Measurements from ENCODE around the gene MAST3.
A peak's percentile ranks its signal among the peaks of the same experiment; 100 is the strongest.
"Not testable (repeated sequence)": the region's sequence is repeated elsewhere in the genome, so short reads cannot be mapped to it uniquely, and the experiment has no call there.

The MAST3 gene

GRCh38 chr19:18086590-18087138 lies 10.9 kb upstream of the MAST3 start, which contains the start of gene IL12RB1:
Gene IL12RB1, minus strand, starts transcription at chr19:18086934. Its CDS starts 111 bp downstream, at chr19:18086823.
- DNase-seq (ENCODE audit: low spot score) = no peak

- DNase-seq (ENCODE audit: low spot score) = not testable (repeated sequence)
Measured at GRCh38 chr19:18089096-18089541, 8.5 kb upstream of the MAST3 start.

- no peak for DNase-seq (ENCODE audit: low spot score)
Measured at GRCh38 chr19:18089726-18090125, 7.9 kb upstream of the MAST3 start.

GRCh38 chr19:18090545-18091216 lies 6.9 kb upstream of the MAST3 start:
- DNase-seq (ENCODE audit: low spot score) = no peak

GRCh38 chr19:18091217-18091608 lies 6.4 kb upstream of the MAST3 start:
- DNase-seq (ENCODE audit: low spot score) = no peak

GRCh38 chr19:18093439-18094161 lies 4.0 kb upstream of the MAST3 start:
- DNase-seq (ENCODE audit: low spot score) = peak; percentile 52

GRCh38 chr19:18096258-18096657 lies 1.3 kb upstream of the MAST3 start:
- no peak for DNase-seq (ENCODE audit: low spot score)

- no peak for DNase-seq (ENCODE audit: low spot score)
Measured at GRCh38 chr19:18097993-18098890, 664 bp downstream of the MAST3 start.

GRCh38 chr19:18098891-18099622 lies 1.5 kb downstream of the MAST3 start:
- peak; percentile 27 for DNase-seq (ENCODE audit: low spot score)

GRCh38 chr19:18099623-18099995 lies 2.0 kb downstream of the MAST3 start:
- no peak for DNase-seq (ENCODE audit: low spot score)

GRCh38 chr19:18100710-18101109 lies 3.1 kb downstream of the MAST3 start:
- no peak for DNase-seq (ENCODE audit: low spot score)

- no peak for DNase-seq (ENCODE audit: low spot score)
Measured at GRCh38 chr19:18101268-18101667, 3.7 kb downstream of the MAST3 start.

GRCh38 chr19:18102916-18103542 lies 5.5 kb downstream of the MAST3 start:
- no peak for DNase-seq (ENCODE audit: low spot score)

GRCh38 chr19:18104793-18105131 lies 7.2 kb downstream of the MAST3 start:
- DNase-seq (ENCODE audit: low spot score) = peak; percentile 38

- not testable (repeated sequence) for DNase-seq (ENCODE audit: low spot score)
Measured at GRCh38 chr19:18105259-18105658, 7.7 kb downstream of the MAST3 start.

- no peak for DNase-seq (ENCODE audit: low spot score)
Measured at GRCh38 chr19:18107235-18107634, 9.7 kb downstream of the MAST3 start.

GRCh38 chr19:18108897-18109296 lies 11.3 kb downstream of the MAST3 start:
- no peak for DNase-seq (ENCODE audit: low spot score)

GRCh38 chr19:18109341-18109732 lies 11.8 kb downstream of the MAST3 start:
- no peak for DNase-seq (ENCODE audit: low spot score)

- DNase-seq (ENCODE audit: low spot score) = no peak
Measured at GRCh38 chr19:18109733-18110608, 12.4 kb downstream of the MAST3 start.

- no peak for DNase-seq (ENCODE audit: low spot score)
Measured at GRCh38 chr19:18110609-18111232, 13.1 kb downstream of the MAST3 start.

Measured in SW480 (cell line).